ENCODE results near the gene C15orf39. TPM values are rescaled to one million over a fixed set of nuclear protein-coding genes. Genes with fewer than 3 reads are reported as not detected.

C15orf39 gene
- total and polyA plus RNA-seq, 2 experiments from 2014 or later: 13.4 to 54.1 TPM

DNA sequence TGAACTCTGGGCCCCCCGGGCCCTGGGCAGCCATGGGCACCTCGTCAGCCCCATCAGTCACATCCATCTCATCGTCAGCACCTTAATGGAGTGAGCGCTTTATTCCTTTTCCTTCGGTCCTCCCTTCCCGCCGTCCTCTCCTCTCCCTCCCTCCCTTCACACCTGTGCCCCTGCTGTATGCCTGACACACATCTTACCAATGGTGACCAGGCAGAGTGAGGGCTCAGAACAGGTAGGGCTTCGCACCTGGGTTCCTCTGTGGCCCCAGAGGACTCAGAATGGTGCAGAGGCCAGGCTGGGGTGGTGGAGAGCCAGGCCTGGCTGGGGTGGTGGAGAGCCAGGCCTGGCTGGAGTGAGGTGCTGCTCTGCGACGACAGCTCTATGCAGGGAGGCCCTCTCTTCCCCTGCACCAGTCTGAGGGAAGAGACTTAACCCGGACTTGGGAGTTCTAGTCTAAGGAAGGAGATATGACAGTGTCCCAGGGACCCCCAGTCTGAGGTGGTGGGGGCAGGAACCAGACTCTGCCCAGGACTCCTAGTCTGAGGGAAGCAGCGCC lies 11.6 kb downstream of the C15orf39 start:
- Mint-ChIP-seq H3K9me3 (no peaks in the 10 kb centered on the region), H3K27me3 (ENCODE audit: insufficient read depth, low read depth, poor library complexity) (peaks cover 16% of the 10 kb centered on the region), H3K4me1 (peaks cover 28% of the 10 kb centered on the region), H3K4me3 (no peak overlapping the region), H3K36me3 (ENCODE audit: low read depth) (peaks cover 33% of the 10 kb centered on the region), H3K27ac (no peak overlapping the region)
- Histone ChIP-seq H3K4me1 (ENCODE audit: insufficient read depth) (no peaks in the 10 kb centered on the region; the same call in 1 of the 2 replicates), H2AFZ (no peak overlapping the region), H4K20me1 (replicated peaks; ENCODE audit: insufficient read depth) (peaks cover 31% of the 10 kb centered on the region), H3F3A (replicated peaks; ENCODE audit: low read depth) (no peaks in the 10 kb centered on the region), H3K36me3 (ENCODE audit: insufficient read depth) (peaks cover 5% of the 10 kb centered on the region; the same call in 1 of the 2 replicates), H3K27me3 (ENCODE audit: insufficient read depth) (no peaks in the 10 kb centered on the region), H3K79me2 (replicated peaks; ENCODE audit: insufficient read depth) (peaks cover 16% of the 10 kb centered on the region), H3K4me2 (no peak overlapping the region), H3K27ac (ENCODE audit: low read depth) (no peak overlapping the region), H3K9me2 (ENCODE audit: insufficient read depth) (no peaks in the 10 kb centered on the region), H3K4me3 (no peak overlapping the region)
- TF ChIP-seq, protein P1, sequence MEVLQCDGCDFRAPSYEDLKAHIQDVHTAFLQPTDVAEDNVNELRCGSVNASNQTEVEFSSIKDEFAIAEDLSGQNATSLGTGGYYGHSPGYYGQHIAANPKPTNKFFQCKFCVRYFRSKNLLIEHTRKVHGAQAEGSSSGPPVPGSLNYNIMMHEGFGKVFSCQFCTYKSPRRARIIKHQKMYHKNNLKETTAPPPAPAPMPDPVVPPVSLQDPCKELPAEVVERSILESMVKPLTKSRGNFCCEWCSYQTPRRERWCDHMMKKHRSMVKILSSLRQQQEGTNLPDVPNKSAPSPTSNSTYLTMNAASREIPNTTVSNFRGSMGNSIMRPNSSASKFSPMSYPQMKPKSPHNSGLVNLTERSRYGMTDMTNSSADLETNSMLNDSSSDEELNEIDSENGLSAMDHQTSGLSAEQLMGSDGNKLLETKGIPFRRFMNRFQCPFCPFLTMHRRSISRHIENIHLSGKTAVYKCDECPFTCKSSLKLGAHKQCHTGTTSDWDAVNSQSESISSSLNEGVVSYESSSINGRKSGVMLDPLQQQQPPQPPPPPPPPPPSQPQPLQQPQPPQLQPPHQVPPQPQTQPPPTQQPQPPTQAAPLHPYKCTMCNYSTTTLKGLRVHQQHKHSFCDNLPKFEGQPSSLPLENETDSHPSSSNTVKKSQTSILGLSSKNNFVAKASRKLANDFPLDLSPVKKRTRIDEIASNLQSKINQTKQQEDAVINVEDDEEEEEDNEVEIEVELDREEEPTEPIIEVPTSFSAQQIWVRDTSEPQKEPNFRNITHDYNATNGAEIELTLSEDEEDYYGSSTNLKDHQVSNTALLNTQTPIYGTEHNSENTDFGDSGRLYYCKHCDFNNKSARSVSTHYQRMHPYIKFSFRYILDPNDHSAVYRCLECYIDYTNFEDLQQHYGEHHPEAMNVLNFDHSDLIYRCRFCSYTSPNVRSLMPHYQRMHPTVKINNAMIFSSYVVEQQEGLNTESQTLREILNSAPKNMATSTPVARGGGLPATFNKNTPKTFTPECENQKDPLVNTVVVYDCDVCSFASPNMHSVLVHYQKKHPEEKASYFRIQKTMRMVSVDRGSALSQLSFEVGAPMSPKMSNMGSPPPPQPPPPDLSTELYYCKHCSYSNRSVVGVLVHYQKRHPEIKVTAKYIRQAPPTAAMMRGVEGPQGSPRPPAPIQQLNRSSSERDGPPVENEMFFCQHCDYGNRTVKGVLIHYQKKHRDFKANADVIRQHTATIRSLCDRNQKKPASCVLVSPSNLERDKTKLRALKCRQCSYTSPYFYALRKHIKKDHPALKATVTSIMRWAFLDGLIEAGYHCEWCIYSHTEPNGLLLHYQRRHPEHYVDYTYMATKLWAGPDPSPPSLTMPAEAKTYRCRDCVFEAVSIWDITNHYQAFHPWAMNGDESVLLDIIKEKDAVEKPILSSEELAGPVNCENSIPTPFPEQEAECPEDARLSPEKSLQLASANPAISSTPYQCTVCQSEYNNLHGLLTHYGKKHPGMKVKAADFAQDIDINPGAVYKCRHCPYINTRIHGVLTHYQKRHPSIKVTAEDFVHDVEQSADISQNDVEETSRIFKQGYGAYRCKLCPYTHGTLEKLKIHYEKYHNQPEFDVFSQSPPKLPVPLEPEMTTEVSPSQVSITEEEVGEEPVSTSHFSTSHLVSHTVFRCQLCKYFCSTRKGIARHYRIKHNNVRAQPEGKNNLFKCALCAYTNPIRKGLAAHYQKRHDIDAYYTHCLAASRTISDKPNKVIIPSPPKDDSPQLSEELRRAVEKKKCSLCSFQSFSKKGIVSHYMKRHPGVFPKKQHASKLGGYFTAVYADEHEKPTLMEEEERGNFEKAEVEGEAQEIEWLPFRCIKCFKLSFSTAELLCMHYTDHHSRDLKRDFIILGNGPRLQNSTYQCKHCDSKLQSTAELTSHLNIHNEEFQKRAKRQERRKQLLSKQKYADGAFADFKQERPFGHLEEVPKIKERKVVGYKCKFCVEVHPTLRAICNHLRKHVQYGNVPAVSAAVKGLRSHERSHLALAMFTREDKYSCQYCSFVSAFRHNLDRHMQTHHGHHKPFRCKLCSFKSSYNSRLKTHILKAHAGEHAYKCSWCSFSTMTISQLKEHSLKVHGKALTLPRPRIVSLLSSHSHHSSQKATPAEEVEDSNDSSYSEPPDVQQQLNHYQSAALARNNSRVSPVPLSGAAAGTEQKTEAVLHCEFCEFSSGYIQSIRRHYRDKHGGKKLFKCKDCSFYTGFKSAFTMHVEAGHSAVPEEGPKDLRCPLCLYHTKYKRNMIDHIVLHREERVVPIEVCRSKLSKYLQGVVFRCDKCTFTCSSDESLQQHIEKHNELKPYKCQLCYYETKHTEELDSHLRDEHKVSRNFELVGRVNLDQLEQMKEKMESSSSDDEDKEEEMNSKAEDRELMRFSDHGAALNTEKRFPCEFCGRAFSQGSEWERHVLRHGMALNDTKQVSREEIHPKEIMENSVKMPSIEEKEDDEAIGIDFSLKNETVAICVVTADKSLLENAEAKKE (CRISPR knock-in tag; IDR thresholded peaks at IDR 0.05): no peak
- no peak for TF ChIP-seq STAT1 (IDR thresholded peaks at IDR 0.05; ENCODE audit: unreplicated experiment)
- no peak for TF ChIP-seq POLR2AphosphoS5 (IDR thresholded peaks at IDR 0.05; ENCODE audit: low read depth)
- no peak for DNase-seq (ENCODE audit: low spot score)
- peak; percentile 6 for ATAC-seq

DNA sequence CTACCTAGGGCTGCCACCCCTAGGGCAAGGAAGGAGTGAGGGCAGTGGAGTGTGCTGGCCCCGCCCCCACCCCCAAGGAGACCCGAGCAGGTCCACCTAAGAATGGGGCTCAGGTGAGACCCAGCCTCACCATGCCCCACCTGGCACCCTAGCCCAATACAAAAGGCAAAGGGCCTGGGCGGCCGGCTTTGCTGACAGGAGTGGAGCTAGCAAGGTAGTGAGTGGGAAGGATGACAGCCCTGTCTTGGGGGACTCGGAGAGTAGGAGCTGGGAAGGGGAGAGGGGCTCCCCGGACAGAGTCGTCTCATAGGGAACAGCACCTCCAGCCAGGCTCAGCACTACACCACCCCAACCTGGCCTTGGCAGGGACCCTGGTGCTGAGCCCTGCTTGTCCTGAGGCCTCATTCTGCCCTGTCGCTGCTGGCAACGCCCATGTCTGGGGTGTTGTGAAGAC lies 12.1 kb downstream of the C15orf39 start:
- Mint-ChIP-seq H3K27ac (no peak overlapping the region), H3K9me3 (no peaks in the 10 kb centered on the region), H3K4me3 (no peak overlapping the region), H3K27me3 (ENCODE audit: insufficient read depth, low read depth, poor library complexity) (peaks cover 16% of the 10 kb centered on the region), H3K36me3 (ENCODE audit: low read depth) (peaks cover 29% of the 10 kb centered on the region), H3K4me1 (peaks cover 33% of the 10 kb centered on the region)
- ATAC-seq (peak; percentile 20), DNase-seq (ENCODE audit: low spot score) (no peak)
- Histone ChIP-seq H2AFZ (no peak overlapping the region), H3K4me2 (no peak overlapping the region), H3K36me3 (ENCODE audit: insufficient read depth) (peaks cover 5% of the 10 kb centered on the region; the same call in 1 of the 2 replicates), H3K4me1 (ENCODE audit: insufficient read depth) (no peaks in the 10 kb centered on the region; the same call in 1 of the 2 replicates), H3K27me3 (ENCODE audit: insufficient read depth) (no peaks in the 10 kb centered on the region), H3K79me2 (replicated peaks; ENCODE audit: insufficient read depth) (peaks cover 16% of the 10 kb centered on the region), H4K20me1 (replicated peaks; ENCODE audit: insufficient read depth) (peaks cover 28% of the 10 kb centered on the region), H3K4me3 (no peak overlapping the region), H3K9me2 (ENCODE audit: insufficient read depth) (no peaks in the 10 kb centered on the region), H3F3A (replicated peaks; ENCODE audit: low read depth) (no peaks in the 10 kb centered on the region), H3K27ac (ENCODE audit: low read depth) (no peak overlapping the region)
- TF ChIP-seq CREB1 (CRISPR knock-in tag; IDR thresholded peaks at IDR 0.05; ENCODE audit: low read depth) (no peak), POLR2AphosphoS5 (IDR thresholded peaks at IDR 0.05; ENCODE audit: low read depth) (no peak; the same call in none of the 2 replicates)

Data from GM23338 (cell line).